Caco-2 (cell line): Measurements from ENCODE around the gene IDI2. TPM values are rescaled to one million over a fixed set of nuclear protein-coding genes. Genes with fewer than 3 reads are reported as not detected.

ENCODE experiments used
- BruUV-seq: library from RNA; stranded (reverse); fragments of 400-500 nt; replicated peaks from 2 replicates; lab custom pipeline; 2021; lab: Mats Ljungman, UMichigan
- CTCF ChIA-PET: fragments of 300-600 bp; sonication (Branson Sonifier 250); formaldehyde crosslinking; loops from one replicate; lab custom pipeline; 2022; ENCODE audit warnings: antibody characterized with exemption; lab: Charles Lee
- POLR2A ChIA-PET: fragments of 300-600 bp; sonication (Branson Sonifier 250); formaldehyde crosslinking; loops from one replicate; lab custom pipeline; 2022; ENCODE audit warnings: antibody characterized with exemption; lab: Charles Lee
- DNase-seq, 2 experiments: peaks; one replicate each; pipeline versions ENCODE4 v3.0.0 to v3.0.0-alpha.2; 2020 to 2022
- H3K27me3 ChIP-seq: replicated peaks from 2 replicates; pipeline ENCODE4 v1.6.0; 2011; ENCODE audit warnings: low read length; ENCODE audit not compliant: control insufficient read depth, insufficient read depth
- H3K36me3 ChIP-seq: 2 replicates; pipeline ENCODE4 v1.5.1; 2011; ENCODE audit warnings: low read length; ENCODE audit not compliant: control insufficient read depth, insufficient read depth
- H3K4me1 ChIP-seq: fragments of 250-450 bp; sonication (Bioruptor Pico); 2 replicates; pipeline ENCODE4 v1.5.1; 2020; ENCODE audit warnings: mild to moderate bottlenecking
- H3K4me3 ChIP-seq: 2 replicates; pipeline ENCODE4 v1.5.1; 2011; ENCODE audit warnings: low read depth, mild to moderate bottlenecking, control low read depth, low read length
- H3K9me3 ChIP-seq: fragments of 250-450 bp; sonication (Bioruptor Pico); 2 replicates; pipeline ENCODE4 v1.5.1; 2020; ENCODE audit warnings: mild to moderate bottlenecking, moderate library complexity
- H3K27ac Mint-ChIP-seq: one replicate; pipeline ENCODE4 v1.8.0; 2022; ENCODE audit warnings: mixed read lengths; ENCODE audit not compliant: unreplicated experiment
- H3K27me3 Mint-ChIP-seq: one replicate; pipeline ENCODE4 v1.8.0; 2022; ENCODE audit warnings: mixed read lengths; ENCODE audit not compliant: insufficient read depth, unreplicated experiment
- H3K36me3 Mint-ChIP-seq: one replicate; pipeline ENCODE4 v1.8.0; 2022; ENCODE audit warnings: mild to moderate bottlenecking, mixed read lengths; ENCODE audit not compliant: insufficient read depth, unreplicated experiment
- H3K4me1 Mint-ChIP-seq: one replicate; pipeline ENCODE4 v1.8.0; 2022; ENCODE audit warnings: low read depth, mixed read lengths; ENCODE audit not compliant: unreplicated experiment
- H3K4me3 Mint-ChIP-seq: one replicate; pipeline ENCODE4 v1.8.0; 2022; ENCODE audit warnings: mild to moderate bottlenecking, moderate library complexity, mixed read lengths; ENCODE audit not compliant: unreplicated experiment
- H3K9me3 Mint-ChIP-seq: one replicate; pipeline ENCODE4 v1.8.0; 2022; ENCODE audit warnings: mixed read lengths; ENCODE audit not compliant: unreplicated experiment
- intact Hi-C: fragments of 100-400 bp; cut with micrococcal nuclease; formaldehyde crosslinking; loops from one replicate; pipeline ENCODE4 v1.10.0; 2022; ENCODE audit not compliant: unreplicated experiment
- total RNA-seq: library from RNA; stranded (reverse); gene quantifications from 2 replicates; pipeline ENCODE4 v1.2.3, GENCODE V29; 2022
- TF ChIP-seq, protein P1 (sequence below), 2 experiments: fragments of 200-600 bp in 1 of 2; IDR thresholded peaks; 1 replicate in 1 of 2; 2 replicates in 1 of 2; pipeline versions ENCODE4 v1.5.1 to v1.8.0; 2011 to 2022; ENCODE audit warnings: antibody characterized with exemption in 1 of 2, control low read depth in 1 of 2, inconsistent platforms in 1 of 2, low read depth in 1 of 2, low read length in 1 of 2, mild to moderate bottlenecking in 1 of 2, moderate library complexity in 1 of 2; ENCODE audit not compliant: insufficient read depth in 1 of 2, severe bottlenecking in 1 of 2, unreplicated experiment in 1 of 2

The IDI2 gene
- total RNA-seq, 1 experiment from 2014 or later = not detected

DNA sequence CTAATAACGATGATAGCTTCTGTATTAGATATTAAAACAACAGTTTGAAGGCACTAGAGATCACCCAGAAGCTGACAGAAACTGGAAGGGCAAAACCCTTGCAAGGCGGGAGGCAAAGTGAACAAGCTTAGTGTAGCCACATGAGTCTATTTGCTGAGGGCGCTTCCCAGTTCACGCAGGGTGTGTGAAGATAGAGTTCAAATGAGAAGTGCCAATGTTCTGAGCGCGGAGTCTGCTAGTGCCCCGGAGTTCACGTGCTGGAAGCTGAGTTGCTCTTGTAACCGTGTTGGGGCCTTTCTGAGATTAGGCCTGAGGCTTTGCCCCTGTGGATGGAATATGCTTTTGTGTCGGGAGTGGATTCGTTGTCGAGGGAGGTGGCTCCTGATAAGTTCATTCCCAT, 54.0 kb downstream of the IDI2 start:
- no peaks in the 10 kb centered on the region for H3K9me3 Mint-ChIP-seq
- Histone ChIP-seq H3K27me3 (no peaks in the 10 kb centered on the region), H3K4me1 (peaks cover 69% of the 10 kb centered on the region), H3K4me3 (no peak overlapping the region), H3K36me3 (no peaks in the 10 kb centered on the region), H3K9me3 (no peaks in the 10 kb centered on the region)
- peak overlapping the region; percentile 89 for H3K27ac Mint-ChIP-seq
- H3K27me3 Mint-ChIP-seq = no peaks in the 10 kb centered on the region
- POLR2A ChIA-PET = interaction anchor here (2.6 to 4.0 kb wide), 2 partner anchors 14 to 40 kb away, joined by 29 to 123 read pairs; partner anchors contain the start of genes GTPBP4 and LARP4B
- DNase-seq = peak; percentile 42 to 51
- BruUV-seq = no TSS peak
- peaks cover 75% of the 10 kb centered on the region for H3K4me1 Mint-ChIP-seq
- intact Hi-C loops = no loop called here
- CTCF ChIA-PET = interaction anchor here (0.6 to 1.7 kb wide), 2 partner anchors 40 to 104 kb away, joined by 4 to 6 read pairs; partner anchors contain the start of gene LARP4B
- H3K4me3 Mint-ChIP-seq = peak overlapping the region; percentile 69
- TF ChIP-seq, protein P1, sequence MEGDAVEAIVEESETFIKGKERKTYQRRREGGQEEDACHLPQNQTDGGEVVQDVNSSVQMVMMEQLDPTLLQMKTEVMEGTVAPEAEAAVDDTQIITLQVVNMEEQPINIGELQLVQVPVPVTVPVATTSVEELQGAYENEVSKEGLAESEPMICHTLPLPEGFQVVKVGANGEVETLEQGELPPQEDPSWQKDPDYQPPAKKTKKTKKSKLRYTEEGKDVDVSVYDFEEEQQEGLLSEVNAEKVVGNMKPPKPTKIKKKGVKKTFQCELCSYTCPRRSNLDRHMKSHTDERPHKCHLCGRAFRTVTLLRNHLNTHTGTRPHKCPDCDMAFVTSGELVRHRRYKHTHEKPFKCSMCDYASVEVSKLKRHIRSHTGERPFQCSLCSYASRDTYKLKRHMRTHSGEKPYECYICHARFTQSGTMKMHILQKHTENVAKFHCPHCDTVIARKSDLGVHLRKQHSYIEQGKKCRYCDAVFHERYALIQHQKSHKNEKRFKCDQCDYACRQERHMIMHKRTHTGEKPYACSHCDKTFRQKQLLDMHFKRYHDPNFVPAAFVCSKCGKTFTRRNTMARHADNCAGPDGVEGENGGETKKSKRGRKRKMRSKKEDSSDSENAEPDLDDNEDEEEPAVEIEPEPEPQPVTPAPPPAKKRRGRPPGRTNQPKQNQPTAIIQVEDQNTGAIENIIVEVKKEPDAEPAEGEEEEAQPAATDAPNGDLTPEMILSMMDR (IDR thresholded peaks at IDR 0.05; ENCODE audit: insufficient read depth in 1 of 2, low read depth in 1 of 2, low read length in 1 of 2, severe bottlenecking in 1 of 2, unreplicated experiment in 1 of 2) = no peak
- peaks cover 53% of the 10 kb centered on the region for H3K36me3 Mint-ChIP-seq

DNA sequence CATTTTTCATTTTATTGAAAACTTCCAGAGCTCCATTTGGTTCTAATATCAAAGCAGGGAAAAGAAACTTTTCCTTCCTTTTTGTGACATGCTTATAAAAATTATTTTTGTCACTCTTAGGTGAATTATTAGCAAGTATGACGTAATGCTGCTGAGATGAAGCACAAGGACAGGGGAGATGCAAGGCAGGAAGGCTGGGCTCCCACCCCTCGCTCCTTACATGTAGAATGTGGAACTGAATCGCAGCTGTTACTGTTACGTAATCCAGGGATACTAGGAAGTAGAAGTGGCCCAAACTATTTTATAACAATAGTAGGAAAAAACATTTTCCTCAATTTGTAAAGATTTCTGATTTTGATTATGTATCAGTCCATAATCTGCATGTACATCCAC, 54.5 kb downstream of the IDI2 start:
- H3K9me3 ChIP-seq = no peaks in the 10 kb centered on the region
- H3K4me3 ChIP-seq = no peak overlapping the region; the same call in 1 of the 2 replicates
- Mint-ChIP-seq H3K36me3 (peaks cover 49% of the 10 kb centered on the region), H3K9me3 (no peaks in the 10 kb centered on the region), H3K4me3 (peak overlapping the region; percentile 69), H3K27ac (peak overlapping the region; percentile 89), H3K27me3 (no peaks in the 10 kb centered on the region), H3K4me1 (peaks cover 75% of the 10 kb centered on the region)
- BruUV-seq = no TSS peak
- no peaks in the 10 kb centered on the region for H3K36me3 ChIP-seq
- intact Hi-C loops = no loop called here
- H3K4me1 ChIP-seq = peaks cover 69% of the 10 kb centered on the region
- TF ChIP-seq, protein P1 (IDR thresholded peaks at IDR 0.05; ENCODE audit: insufficient read depth in 1 of 2, low read depth in 1 of 2, low read length in 1 of 2, severe bottlenecking in 1 of 2, unreplicated experiment in 1 of 2) = no peak
- ChIA-PET CTCF (interaction anchor here (1.7 kb wide), 1 partner anchor 40 kb away, joined by 6 read pairs; the partner anchor contains the start of gene LARP4B), POLR2A (interaction anchor here (0.6 to 4.0 kb wide), 4 partner anchors 14 to 56 kb away, joined by 3 to 123 read pairs (median 16); partner anchors contain the start of genes GTPBP4 and LARP4B)
- DNase-seq = peak in 1 of 2 experiments; percentile 65
- no peaks in the 10 kb centered on the region for H3K27me3 ChIP-seq

DNA sequence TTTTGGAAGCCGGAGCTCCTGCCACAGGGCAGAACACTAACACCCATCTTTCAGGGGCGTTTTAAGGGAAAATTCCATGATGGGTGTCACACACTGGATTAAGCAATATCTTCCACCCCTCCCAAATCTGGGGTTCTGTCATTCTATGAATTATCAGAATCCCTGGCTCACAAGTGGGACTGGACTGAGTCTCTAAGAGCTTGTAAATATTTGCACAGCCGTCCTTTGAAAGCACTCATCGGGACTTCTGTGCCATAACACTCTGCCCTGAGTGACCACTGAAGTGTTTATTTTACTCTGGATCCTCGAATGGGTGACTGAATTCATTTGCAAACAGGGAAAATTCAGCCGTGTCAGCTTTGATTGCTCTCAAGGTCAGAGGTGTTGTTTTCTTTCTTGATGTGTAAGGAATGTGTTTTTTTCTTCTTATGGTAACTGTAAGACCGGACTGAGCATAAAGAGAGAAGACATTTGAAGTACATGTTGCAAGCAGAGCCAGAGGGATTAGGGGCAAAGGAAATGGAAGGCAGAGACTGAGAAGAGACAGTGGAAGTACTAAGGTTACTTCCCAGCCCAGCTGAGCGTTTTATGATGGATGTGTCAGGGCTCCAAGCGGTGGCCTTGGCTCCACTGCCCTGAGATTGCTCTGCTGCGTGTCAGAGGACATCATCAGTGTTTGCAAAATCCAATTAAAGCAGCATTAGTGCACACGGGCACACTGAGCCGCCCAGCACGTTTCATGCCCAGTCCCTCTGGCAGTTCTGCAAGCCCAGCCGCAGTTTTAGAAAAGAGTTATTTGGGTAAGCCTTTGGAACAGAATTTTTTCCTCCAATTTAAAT, 55.1 kb downstream of the IDI2 start:
- peak overlapping the region; percentile 17 for H3K4me3 ChIP-seq
- ChIA-PET POLR2A (interaction anchor here (0.6 to 4.0 kb wide), 8 partner anchors 11 to 78 kb away, joined by 3 to 123 read pairs (median 6); partner anchors contain the start of genes GTPBP4, IDI1 and LARP4B), CTCF (interaction anchor here (0.7 to 1.7 kb wide), 6 partner anchors 15 to 44 kb away, joined by 3 to 9 read pairs (median 4); partner anchors contain the start of genes GTPBP4 and LARP4B)
- H3K36me3 ChIP-seq = no peaks in the 10 kb centered on the region
- Mint-ChIP-seq H3K27ac (peak overlapping the region; percentile 89), H3K9me3 (no peaks in the 10 kb centered on the region), H3K27me3 (no peaks in the 10 kb centered on the region), H3K4me3 (peak overlapping the region; percentile 69), H3K36me3 (peaks cover 47% of the 10 kb centered on the region), H3K4me1 (peaks cover 75% of the 10 kb centered on the region)
- BruUV-seq = TSS peak; percentile 82
- peaks cover 69% of the 10 kb centered on the region for H3K4me1 ChIP-seq
- TF ChIP-seq, protein P1 (IDR thresholded peaks at IDR 0.05; ENCODE audit: insufficient read depth in 1 of 2, low read depth in 1 of 2, low read length in 1 of 2, severe bottlenecking in 1 of 2, unreplicated experiment in 1 of 2) = peak in 1 of 2 experiments; percentile 6
- intact Hi-C loops = loop anchor here (1.0 kb wide), 2 partner anchors 14 to 39 kb away; partner anchors contain the start of gene LARP4B
- H3K9me3 ChIP-seq = no peaks in the 10 kb centered on the region
- no peaks in the 10 kb centered on the region for H3K27me3 ChIP-seq
- peak; percentile 91 for DNase-seq
